HepG2 (cell line): ENCODE results near the gene DPEP1. TPM values are rescaled to one million over a fixed set of nuclear protein-coding genes. Genes with fewer than 3 reads are reported as not detected.

Source experiments
- ATF1 ChIP-seq: IDR thresholded peaks from 2 replicates; pipeline ENCODE4 v1.6.1; 2016; ENCODE audit warnings: mild to moderate bottlenecking, control low read depth
- CCAR2 ChIP-seq: fragments of 200-400 bp; formaldehyde crosslinking; optimal IDR thresholded peaks from 2 replicates; pipeline ENCODE3; 2018; ENCODE audit warnings: low read depth, mild to moderate bottlenecking, low read length, moderate library complexity
- CTCF ChIP-seq: sonication (generic); formaldehyde crosslinking; IDR thresholded peaks from 2 replicates; pipeline ENCODE4 v1.5.0; 2020; ENCODE audit warnings: mild to moderate bottlenecking, missing genetic modification reagents, moderate library complexity
- GRHL1 ChIP-seq: sonication (generic); formaldehyde crosslinking; conservative IDR thresholded peaks from 2 replicates; pipeline ENCODE4 v1.8.0; 2022; ENCODE audit warnings: missing genetic modification reagents
- IRF1 ChIP-seq: sonication (generic); formaldehyde crosslinking; IDR thresholded peaks from 2 replicates; pipeline ENCODE4 v1.4.0; 2020; ENCODE audit warnings: low read depth, mild to moderate bottlenecking, missing genetic modification reagents
- KDM5B ChIP-seq: sonication (generic); formaldehyde crosslinking; IDR thresholded peaks from 2 replicates; pipeline ENCODE4 v1.4.0; 2020; ENCODE audit warnings: missing genetic modification reagents, mild to moderate bottlenecking, borderline replicate concordance
- MIER3 ChIP-seq: IDR thresholded peaks from 2 replicates; pipeline ENCODE4 v1.6.1; 2016; ENCODE audit warnings: missing compliant biosample characterization, borderline replicate concordance
- MYNN ChIP-seq: sonication (generic); formaldehyde crosslinking; IDR thresholded peaks from 2 replicates; pipeline ENCODE4 v1.4.0; 2020; ENCODE audit warnings: mild to moderate bottlenecking, low read depth, missing genetic modification reagents
- RXRA ChIP-seq: sonication (generic); formaldehyde crosslinking; IDR thresholded peaks from 2 replicates; pipeline ENCODE4 v1.5.1; 2020; ENCODE audit warnings: missing genetic modification reagents
- SPEN ChIP-seq: sonication (generic); formaldehyde crosslinking; IDR thresholded peaks from 2 replicates; pipeline ENCODE4 v1.5.1; 2020; ENCODE audit warnings: low read depth, mild to moderate bottlenecking, missing genetic modification reagents
- STAG1 ChIP-seq: sonication (generic); formaldehyde crosslinking; IDR thresholded peaks from 2 replicates; pipeline ENCODE4 v1.4.0; 2020; ENCODE audit warnings: missing genetic modification reagents
- STAT5B ChIP-seq: sonication (generic); formaldehyde crosslinking; IDR thresholded peaks from 2 replicates; pipeline ENCODE4 v1.4.0; 2020; ENCODE audit warnings: missing genetic modification reagents
- TARDBP ChIP-seq: sonication (generic); formaldehyde crosslinking; IDR thresholded peaks from 2 replicates; pipeline ENCODE4 v1.8.0; 2022; ENCODE audit warnings: mild to moderate bottlenecking, missing genetic modification reagents
- THAP7 ChIP-seq: sonication (generic); formaldehyde crosslinking; IDR thresholded peaks from 2 replicates; pipeline ENCODE4 v1.8.1; 2023; ENCODE audit warnings: mild to moderate bottlenecking, missing genetic modification reagents
- ZBTB26 ChIP-seq: IDR thresholded peaks from 2 replicates; pipeline ENCODE4 v1.6.1; 2016; ENCODE audit warnings: missing compliant biosample characterization, missing genetic modification reagents, borderline replicate concordance
- ZEB1 ChIP-seq: IDR thresholded peaks from 2 replicates; pipeline ENCODE4 v1.6.1; 2012; ENCODE audit warnings: mild to moderate bottlenecking, low read depth, inconsistent platforms; ENCODE audit not compliant: insufficient replicate concordance
- ZMYM4 ChIP-seq: sonication (generic); formaldehyde crosslinking; IDR thresholded peaks from 2 replicates; pipeline ENCODE4 v1.8.1; 2023; ENCODE audit warnings: mild to moderate bottlenecking, missing genetic modification reagents
- ZNF20 ChIP-seq: sonication (generic); formaldehyde crosslinking; IDR thresholded peaks from 2 replicates; pipeline ENCODE4 v1.4.0; 2020; ENCODE audit warnings: mild to moderate bottlenecking, moderate library complexity, missing genetic modification reagents
- ZNF597 ChIP-seq: sonication (generic); formaldehyde crosslinking; IDR thresholded peaks from 2 replicates; pipeline ENCODE4 v1.5.0; 2020; ENCODE audit warnings: missing genetic modification reagents
- ZNF766 ChIP-seq: sonication (generic); formaldehyde crosslinking; IDR thresholded peaks from 2 replicates; pipeline ENCODE4 v1.5.0; 2020; ENCODE audit warnings: missing genetic modification reagents, borderline replicate concordance
- ZSCAN25 ChIP-seq: sonication (generic); formaldehyde crosslinking; IDR thresholded peaks from 2 replicates; pipeline ENCODE4 v1.8.0; 2022; ENCODE audit warnings: mild to moderate bottlenecking, missing genetic modification reagents
- polyA plus RNA-seq, 8 experiments: library from polyadenylated mRNA; depleted of rRNA in 3 of 8; stranded (reverse) in 7 of 8; unstranded in 1 of 8; fragments of >200 nt; fragmentation: Illumina TruSeq in 4 of 8; extraction: Trizol in 4 of 8; gene quantifications; 2 replicates each; pipeline versions ENCODE4 v1.2.1 to v1.2.3, GENCODE V29; 2011 to 2016; ENCODE audit warnings: low read depth in 4 of 8, missing spikeins in 1 of 8, mixed read lengths in 1 of 8; ENCODE audit not compliant: insufficient read depth in 1 of 8
- total RNA-seq, 5 experiments: library from RNA; depleted of rRNA; stranded (reverse); fragments of >200 nt; fragmentation: Illumina TruSeq; extraction: Trizol; gene quantifications; 2 replicates each; pipeline ENCODE4 v1.2.3, GENCODE V29; 2016; ENCODE audit warnings: low read depth in 1 of 5

The DPEP1 gene
- total and polyA plus RNA-seq, 2 of the 13 experiments (the other 11 are each of a cell fraction or from before 2014, with no cell fraction given) = 37.6 to 52.2 TPM

- TF ChIP-seq CTCF = peak; percentile 93
- no peak for TF ChIP-seq ATF1 (CRISPR knock-in tag)
- no peak for TF ChIP-seq CCAR2
- peak; percentile 24; the same call in 1 of the 2 replicates for TF ChIP-seq KDM5B (CRISPR knock-in tag)
- TF ChIP-seq RXRA (CRISPR knock-in tag) = peak; percentile 44; the same call in 1 of the 2 replicates
- 0 out of 2 replicates have a peak, but pooled peaks have one; percentile 70 for TF ChIP-seq MYNN (CRISPR knock-in tag)
- TF ChIP-seq ZEB1 = peak; percentile 84
- TF ChIP-seq GRHL1 (CRISPR knock-in tag) = no peak
- TF ChIP-seq THAP7 (CRISPR knock-in tag) = no peak
- TF ChIP-seq ZNF597 (CRISPR knock-in tag) = 0 out of 2 replicates have a peak, but pooled peaks have one; percentile 31
- TF ChIP-seq STAG1 = peak; percentile 58
- 0 out of 2 replicates have a peak, but pooled peaks have one; percentile 10 for TF ChIP-seq ZSCAN25 (CRISPR knock-in tag)
- TF ChIP-seq ZNF766 (CRISPR knock-in tag) = peak; percentile 81; the same call in 1 of the 2 replicates
- TF ChIP-seq SPEN (CRISPR knock-in tag) = peak; percentile 47; the same call in 1 of the 2 replicates
- no peak for TF ChIP-seq ZNF20 (CRISPR knock-in tag)
- peak; percentile 61; the same call in 1 of the 2 replicates for TF ChIP-seq ZMYM4
- no peak; the same call in 1 of the 2 replicates for TF ChIP-seq MIER3
- 0 out of 2 replicates have a peak, but pooled peaks have one; percentile 36 for TF ChIP-seq STAT5B (CRISPR knock-in tag)
- peak; percentile 55; the same call in 1 of the 2 replicates for TF ChIP-seq ZBTB26 (CRISPR knock-in tag)
- no peak for TF ChIP-seq IRF1 (CRISPR knock-in tag)
- no peak; the same call in 1 of the 2 replicates for TF ChIP-seq TARDBP (CRISPR knock-in tag)
These were observed 47.7 kb upstream of the DPEP1 start (continued) for GRCh38 chr16:89565506-89566372.
